Upper lobe of left lung (tissue), 6 donors: ENCODE measurements around the gene CAB39L. TPM values are rescaled to one million over a fixed set of nuclear protein-coding genes. Genes with fewer than 3 reads are reported as not detected.

Experiments
- ATAC-seq, 2 donors: fragments of 200-7000 bp; cut with Tn5 transposase; one replicate each; pipeline ENCODE4 v1.9.1; 2022; ENCODE audit warnings: mild to moderate bottlenecking in 2 of 2, moderate library complexity in 2 of 2; ENCODE audit not compliant: low FRiP score in 2 of 2
- DNase-seq, 2 donors: peaks; one replicate each; pipeline ENCODE4 v3.0.0-alpha.2; 2019 to 2020
- H3K27ac ChIP-seq, 4 donors: fragments of 200-600 bp; sonication (generic); one replicate each; pipeline ENCODE4 v1.5.1; 2016 to 2019
- H3K27me3 ChIP-seq, 4 donors: fragments of 200-600 bp; sonication (generic); one replicate each; pipeline ENCODE4 v1.5.1; 2017 to 2019
- H3K36me3 ChIP-seq, 4 donors: fragments of 200-600 bp; sonication (generic); one replicate each; pipeline ENCODE4 v1.5.1; 2016 to 2019
- H3K4me1 ChIP-seq, 4 donors: fragments of 200-600 bp; sonication (generic); one replicate each; pipeline ENCODE4 v1.5.1; 2018 to 2019
- H3K4me3 ChIP-seq, 4 donors: fragments of 200-600 bp; sonication (generic); one replicate each; pipeline ENCODE4 v1.5.1; 2017 to 2019; ENCODE audit warnings: mild to moderate bottlenecking in 2 of 4, moderate library complexity in 1 of 4
- H3K9me3 ChIP-seq, 4 donors: fragments of 200-600 bp; sonication (generic); one replicate each; pipeline ENCODE4 v1.5.1; 2018 to 2019
- CTCF ChIP-seq, 6 experiments: fragments of 450-650 bp in 4 of 6; fragments of 200-600 bp in 2 of 6; sonication (generic) in 2 of 6; IDR thresholded peaks; one replicate each; pipeline ENCODE4 v1.5.1; 2016 to 2019; ENCODE audit warnings: antibody characterized with exemption in 6 of 6
- EP300 ChIP-seq, 4 donors: sonication (generic); formaldehyde crosslinking; IDR thresholded peaks; one replicate each; pipeline ENCODE4 v1.5.1; 2017; ENCODE audit warnings: antibody characterized with exemption in 4 of 4, control low read depth in 2 of 4
- POLR2A ChIP-seq, 4 donors: fragments of 450-650 bp; IDR thresholded peaks; one replicate each; pipeline ENCODE4 v1.5.1; 2016 to 2017; ENCODE audit warnings: antibody characterized with exemption in 4 of 4, mild to moderate bottlenecking in 2 of 4
- POLR2AphosphoS5 ChIP-seq, 2 donors: sonication (generic); formaldehyde crosslinking; IDR thresholded peaks; one replicate each; pipeline ENCODE4 v1.5.1; 2017; ENCODE audit warnings: antibody characterized with exemption in 2 of 2
- WGBS, 2 donors: methylation state at CpG; one replicate each; pipeline ENCODE4 v1.1.5; 2017 to 2018; 5-methylcytosine and 5-hydroxymethylcytosine counted together
- total RNA-seq, 6 donors: library from RNA; depleted of rRNA in 4 of 6; stranded (reverse); fragments of >200 nt in 4 of 6; gene quantifications; one replicate each; pipeline versions ENCODE4 v1.1.0 to v1.2.1, GENCODE V29; 2016 to 2021
- donor health status: DM: no; HTN: no; CAD: no; lungs with moderate emphysema.
- donor health status: DM: no; HTN: yes; CAD: no; lungs with severe emphysema.

CAB39L gene
- total RNA-seq, 6 donors from 2014 or later, result 12.5 to 49.2 (median 19.5) TPM

GRCh38 chr13:49356223-49356622 lies 87.6 kb downstream of the CAB39L start:
- Histone ChIP-seq H3K27me3 (no peaks in the 10 kb centered on the region), H3K36me3 (peaks cover 0 to 9% (median 5%) of the 10 kb centered on the region in 4 donors), H3K9me3 (no peaks in the 10 kb centered on the region), H3K4me1 (peaks cover 0 to 4% (median 1%) of the 10 kb centered on the region in 4 donors), H3K4me3 (no peak overlapping the region), H3K27ac (peak overlapping the region; percentile 26 to 53 (median 36))
- TF ChIP-seq POLR2AphosphoS5 (IDR thresholded peaks at IDR 0.05) (no peak), EP300 (IDR thresholded peaks at IDR 0.05) (no peak), CTCF (IDR thresholded peaks at IDR 0.05) (no peak), POLR2A (IDR thresholded peaks at IDR 0.05) (no peak)
- ATAC-seq (peak in 1 of 2 donors; percentile 92), DNase-seq (no peak)

- Histone ChIP-seq H3K4me1 (peaks cover 0 to 4% (median 1%) of the 10 kb centered on the region in 4 donors), H3K36me3 (peaks cover 0 to 13% (median 8%) of the 10 kb centered on the region in 4 donors), H3K4me3 (no peak overlapping the region), H3K9me3 (no peaks in the 10 kb centered on the region), H3K27me3 (no peaks in the 10 kb centered on the region), H3K27ac (peak overlapping the region in 2 of 4 donors; percentile 17 to 36)
- no peak for TF ChIP-seq POLR2A (IDR thresholded peaks at IDR 0.05)
- no peak for TF ChIP-seq POLR2AphosphoS5 (IDR thresholded peaks at IDR 0.05)
- TF ChIP-seq EP300 (IDR thresholded peaks at IDR 0.05), result no peak
- no peak for TF ChIP-seq CTCF (IDR thresholded peaks at IDR 0.05)
- DNase-seq (no peak), ATAC-seq (no peak)
- 71 to 76% methylated on average over 1 of the region's 1 CpG for WGBS, 2 donors
These were observed 89.1 kb downstream of the CAB39L start for GRCh38 chr13:49354719-49355118.

- Histone ChIP-seq H3K27me3 (no peaks in the 10 kb centered on the region), H3K27ac (peak overlapping the region in 1 of 4 donors; percentile 17), H3K36me3 (peaks cover 0 to 5% (median 3%) of the 10 kb centered on the region in 4 donors), H3K9me3 (no peaks in the 10 kb centered on the region), H3K4me1 (peaks cover 0 to 4% (median 1%) of the 10 kb centered on the region in 4 donors), H3K4me3 (no peak overlapping the region)
- 80 to 81% methylated on average over 3 of the region's 3 CpGs for WGBS, 2 donors
- no peak for ATAC-seq
- no peak for DNase-seq
- no peak for TF ChIP-seq CTCF (IDR thresholded peaks at IDR 0.05)
- TF ChIP-seq EP300 (IDR thresholded peaks at IDR 0.05), result no peak
- no peak for TF ChIP-seq POLR2A (IDR thresholded peaks at IDR 0.05)
- no peak for TF ChIP-seq POLR2AphosphoS5 (IDR thresholded peaks at IDR 0.05)
These were observed 90.0 kb downstream of the CAB39L start for GRCh38 chr13:49353908-49354307.

GRCh38 chr13:49351871-49352270 lies 92.0 kb downstream of the CAB39L start:
- 78 to 81% methylated on average over 2 of the region's 2 CpGs for WGBS, 2 donors
- no peak overlapping the region for H3K27ac ChIP-seq
- DNase-seq (no peak), ATAC-seq (no peak)
- TF ChIP-seq POLR2A (IDR thresholded peaks at IDR 0.05) (no peak), POLR2AphosphoS5 (IDR thresholded peaks at IDR 0.05) (no peak), CTCF (IDR thresholded peaks at IDR 0.05) (no peak), EP300 (IDR thresholded peaks at IDR 0.05) (no peak)
- H3K4me1 ChIP-seq, result peaks cover 0 to 4% (median 1%) of the 10 kb centered on the region in 4 donors
- no peak overlapping the region for H3K4me3 ChIP-seq
- H3K36me3 ChIP-seq, result peaks cover 0 to 4% (median 3%) of the 10 kb centered on the region in 4 donors
- no peaks in the 10 kb centered on the region for H3K9me3 ChIP-seq
- no peaks in the 10 kb centered on the region for H3K27me3 ChIP-seq

GRCh38 chr13:49348751-49349150 lies 95.1 kb downstream of the CAB39L start:
- no peaks in the 10 kb centered on the region for H3K4me1 ChIP-seq
- H3K36me3 ChIP-seq, result peaks cover 0 to 4% (median 3%) of the 10 kb centered on the region in 4 donors
- no peak overlapping the region for H3K4me3 ChIP-seq
- TF ChIP-seq EP300 (IDR thresholded peaks at IDR 0.05), result no peak
- TF ChIP-seq CTCF (IDR thresholded peaks at IDR 0.05), result no peak
- no peak for TF ChIP-seq POLR2AphosphoS5 (IDR thresholded peaks at IDR 0.05)
- TF ChIP-seq POLR2A (IDR thresholded peaks at IDR 0.05), result no peak
- H3K27ac ChIP-seq, result no peak overlapping the region
- ATAC-seq (no peak), DNase-seq (peak in 1 of 2 donors; percentile 39)
- no peaks in the 10 kb centered on the region for H3K9me3 ChIP-seq
- H3K27me3 ChIP-seq, result no peaks in the 10 kb centered on the region
- WGBS, 2 donors, result 91% methylated on average over 7 of the region's 7 CpGs
